ENCODE data around the gene BICD2.

- TF ChIP-seq CTCF (IDR thresholded peaks at IDR 0.05; ENCODE audit: poor library complexity, severe bottlenecking) (no peak), REST (IDR thresholded peaks at IDR 0.05; ENCODE audit: borderline replicate concordance) (no peak), TAF1 (IDR thresholded peaks at IDR 0.05; ENCODE audit: low read depth) (no peak), EZH2 (IDR thresholded peaks at IDR 0.05; ENCODE audit: borderline replicate concordance, insufficient read depth, low read length, poor library complexity, severe bottlenecking) (no peak), POLR2AphosphoS5 (IDR thresholded peaks at IDR 0.05) (no peak), MXI1 (conservative IDR thresholded peaks at IDR 0.05; ENCODE audit: poor library complexity, severe bottlenecking) (no peak)
Measured at GRCh38 chr9:92686954-92687353, 77.7 kb downstream of the BICD2 start.

All from neural cell (in vitro differentiated cells).